Lung microvascular endothelial cell (primary cell): Measurements from ENCODE around the gene VWA5B1. TPM values are rescaled to one million over a fixed set of nuclear protein-coding genes. Genes with fewer than 3 reads are reported as not detected.
"Not testable (repeated sequence)": the region's sequence is repeated elsewhere in the genome, so short reads cannot be mapped to it uniquely, and the experiment has no call there.

Experiments used
- DNase-seq, 2 donors: peaks; one replicate each; pipeline versions ENCODE4 v3.0.0 to v3.0.0-alpha.2; 2010; ENCODE audit warnings: low read depth in 2 of 2
- total RNA-seq: library from RNA; depleted of rRNA; stranded (reverse); fragments of >200 nt; gene quantifications from 2 replicates; pipeline ENCODE4 v1.2.1, GENCODE V29; 2014

The VWA5B1 gene
- total RNA-seq, 1 donor from 2014 or later, result not detected

GRCh38 chr1:20278692-20279130, 12.0 kb upstream of the VWA5B1 start:
- no peak for DNase-seq

- no peak for DNase-seq
These were observed 11.2 kb upstream of the VWA5B1 start for GRCh38 chr1:20279509-20279908.

- no peak for DNase-seq
These were observed 10.3 kb upstream of the VWA5B1 start for GRCh38 chr1:20280341-20280740.

- DNase-seq, result no peak
These were observed 9.8 kb upstream of the VWA5B1 start for GRCh38 chr1:20280906-20281305.

GRCh38 chr1:20281801-20282200, 8.9 kb upstream of the VWA5B1 start:
- no peak for DNase-seq

- no peak for DNase-seq
These were observed 8.1 kb upstream of the VWA5B1 start for GRCh38 chr1:20282533-20282932.

GRCh38 chr1:20284046-20284445, 6.6 kb upstream of the VWA5B1 start:
- no peak for DNase-seq

- DNase-seq, result no peak
These were observed 6.0 kb upstream of the VWA5B1 start for GRCh38 chr1:20284625-20285024.

- DNase-seq, result no peak
These were observed 5.2 kb upstream of the VWA5B1 start for GRCh38 chr1:20285510-20285909.

GRCh38 chr1:20287696-20288095, 3.0 kb upstream of the VWA5B1 start:
- DNase-seq, result not testable (repeated sequence)

- no peak for DNase-seq
These were observed 990 bp downstream of the VWA5B1 start for GRCh38 chr1:20291645-20292084.

GRCh38 chr1:20298626-20299025, 8.0 kb downstream of the VWA5B1 start:
- no peak for DNase-seq

- DNase-seq, result no peak
These were observed 10.9 kb downstream of the VWA5B1 start for GRCh38 chr1:20301463-20302107.

- no peak for DNase-seq
These were observed 11.4 kb downstream of the VWA5B1 start for GRCh38 chr1:20302108-20302471.

GRCh38 chr1:20307026-20307425, 16.4 kb downstream of the VWA5B1 start:
- no peak for DNase-seq

GRCh38 chr1:20308569-20308968, 17.9 kb downstream of the VWA5B1 start:
- DNase-seq, result no peak

- no peak for DNase-seq
These were observed 20.6 kb downstream of the VWA5B1 start for GRCh38 chr1:20311289-20311688.

GRCh38 chr1:20312310-20312709, 21.6 kb downstream of the VWA5B1 start:
- DNase-seq, result no peak

GRCh38 chr1:20312818-20313217, 22.1 kb downstream of the VWA5B1 start:
- DNase-seq, result no peak

GRCh38 chr1:20317471-20317870, 26.8 kb downstream of the VWA5B1 start:
- DNase-seq, result no peak

- DNase-seq, result no peak
These were observed 27.8 kb downstream of the VWA5B1 start for GRCh38 chr1:20318521-20318920.

- no peak for DNase-seq
These were observed 28.3 kb downstream of the VWA5B1 start for GRCh38 chr1:20318971-20319370.

- no peak for DNase-seq
These were observed 29.0 kb downstream of the VWA5B1 start for GRCh38 chr1:20319456-20320220.
